ENCODE measurements around the gene MAP1S. TPM values are rescaled to one million over a fixed set of nuclear protein-coding genes. Genes with fewer than 3 reads are reported as not detected.
A peak's percentile ranks its signal among the peaks of the same experiment; 100 is the strongest.
"Not testable (repeated sequence)": the region's sequence is repeated elsewhere in the genome, so short reads cannot be mapped to it uniquely, and the experiment has no call there.

The MAP1S gene
- total RNA-seq, 1 experiment from 2014 or later: 23.3 TPM

DNA sequence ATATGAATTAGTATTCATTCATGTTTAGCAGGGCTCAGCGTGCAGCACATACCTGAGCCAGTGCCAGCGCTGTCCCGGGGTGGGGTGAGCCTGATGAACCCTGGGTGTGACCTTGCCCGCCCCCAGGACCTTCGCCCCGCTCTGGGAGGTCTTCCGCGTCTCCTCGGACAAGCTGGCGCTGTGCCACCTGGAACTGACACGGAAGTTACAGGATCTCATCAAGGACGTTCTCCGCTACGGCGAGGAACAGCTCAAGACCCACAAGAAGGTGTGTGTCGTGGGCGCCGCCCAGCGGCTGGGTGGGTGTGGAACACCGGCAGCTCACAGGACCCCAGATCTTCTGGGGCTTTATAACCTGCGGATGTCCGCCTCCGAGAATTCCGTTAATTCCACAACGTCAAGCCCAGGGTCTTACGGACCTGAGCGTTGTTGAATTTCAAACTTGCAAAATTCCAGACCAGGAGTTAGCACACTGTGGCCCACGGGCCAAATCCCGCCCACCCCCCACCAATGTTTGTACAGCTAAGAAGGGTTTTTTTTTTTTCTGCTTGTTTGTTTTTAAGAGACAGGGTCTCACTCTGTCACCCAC lies 47.4 kb downstream of the MAP1S start:
- Histone ChIP-seq H3K36me3 (no peaks in the 10 kb centered on the region), H3K9me3 (no peaks in the 10 kb centered on the region), H3K27me3 (no peaks in the 10 kb centered on the region), H3K4me3 (peak overlapping the region; percentile 26; the same call in 1 of the 2 replicates)
- peak; percentile 83 for DNase-seq

DNA sequence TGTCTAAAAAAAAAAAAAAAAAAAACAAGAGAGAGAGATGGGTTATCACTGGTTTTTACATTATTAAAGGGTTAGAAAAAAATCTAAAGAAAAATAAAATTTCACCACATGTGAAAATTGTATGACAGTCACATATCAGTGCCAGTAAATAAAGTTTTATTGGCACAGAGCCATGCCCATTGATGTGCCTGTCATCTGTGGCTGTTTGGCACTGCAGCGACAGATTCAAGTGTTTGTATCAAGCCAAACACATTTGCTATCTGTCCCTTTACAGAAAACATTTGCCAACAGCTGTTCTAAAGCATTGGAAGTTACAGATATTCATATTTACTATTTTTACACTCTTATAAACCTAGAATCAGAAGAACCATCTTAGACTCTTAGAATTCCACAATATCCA lies 48.3 kb downstream of the MAP1S start:
- H3K36me3 ChIP-seq: no peaks in the 10 kb centered on the region
- DNase-seq: no peak
- H3K9me3 ChIP-seq: no peaks in the 10 kb centered on the region
- H3K4me3 ChIP-seq: no peak overlapping the region
- H3K27me3 ChIP-seq: no peaks in the 10 kb centered on the region

DNA sequence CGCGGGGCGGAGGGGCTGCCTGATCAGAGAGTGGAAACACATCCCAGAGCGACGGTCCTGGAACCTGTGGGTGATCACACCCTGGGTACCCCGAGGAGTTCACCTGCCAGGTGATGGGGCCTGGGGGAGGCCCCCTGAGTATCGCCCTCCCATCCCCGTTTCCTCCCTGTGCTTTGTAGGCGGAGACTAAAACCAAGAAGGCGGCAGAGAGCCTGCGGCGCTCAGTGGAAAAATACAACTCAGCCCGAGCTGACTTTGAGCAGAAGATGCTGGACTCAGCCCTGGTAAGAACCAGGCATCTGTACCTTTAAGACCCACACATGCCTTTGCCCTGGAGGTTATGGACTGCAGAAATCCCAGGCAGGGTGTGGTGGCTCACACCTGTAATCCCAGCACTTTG lies 51.3 kb downstream of the MAP1S start:
- Histone ChIP-seq H3K27me3 (no peaks in the 10 kb centered on the region; the same call in 1 of the 2 replicates), H3K36me3 (no peaks in the 10 kb centered on the region), H3K4me3 (no peak overlapping the region), H3K9me3 (no peaks in the 10 kb centered on the region)
- DNase-seq: no peak

DNA sequence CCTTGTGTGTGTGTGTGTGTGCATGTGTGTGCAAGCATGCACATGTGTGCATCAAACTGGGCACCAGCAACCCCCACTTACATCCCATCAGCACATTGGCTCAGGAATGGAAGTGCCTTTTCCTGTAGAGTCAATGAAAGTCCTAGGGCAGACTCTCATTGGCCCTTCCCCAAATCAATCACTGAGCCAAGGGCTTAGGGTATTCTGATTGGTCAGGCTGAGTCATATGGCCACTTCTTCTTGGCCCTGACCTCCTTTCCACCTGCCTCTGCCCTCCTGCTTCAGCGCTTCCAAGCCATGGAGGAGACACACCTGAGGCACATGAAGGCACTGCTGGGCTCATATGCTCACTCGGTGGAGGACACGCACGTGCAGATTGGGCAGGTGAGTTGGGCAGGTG lies 52.9 kb downstream of the MAP1S start:
- no peak for DNase-seq
- no peaks in the 10 kb centered on the region for H3K36me3 ChIP-seq
- H3K4me3 ChIP-seq: no peak overlapping the region
- no peaks in the 10 kb centered on the region for H3K9me3 ChIP-seq
- no peaks in the 10 kb centered on the region; the same call in 1 of the 2 replicates for H3K27me3 ChIP-seq

DNA sequence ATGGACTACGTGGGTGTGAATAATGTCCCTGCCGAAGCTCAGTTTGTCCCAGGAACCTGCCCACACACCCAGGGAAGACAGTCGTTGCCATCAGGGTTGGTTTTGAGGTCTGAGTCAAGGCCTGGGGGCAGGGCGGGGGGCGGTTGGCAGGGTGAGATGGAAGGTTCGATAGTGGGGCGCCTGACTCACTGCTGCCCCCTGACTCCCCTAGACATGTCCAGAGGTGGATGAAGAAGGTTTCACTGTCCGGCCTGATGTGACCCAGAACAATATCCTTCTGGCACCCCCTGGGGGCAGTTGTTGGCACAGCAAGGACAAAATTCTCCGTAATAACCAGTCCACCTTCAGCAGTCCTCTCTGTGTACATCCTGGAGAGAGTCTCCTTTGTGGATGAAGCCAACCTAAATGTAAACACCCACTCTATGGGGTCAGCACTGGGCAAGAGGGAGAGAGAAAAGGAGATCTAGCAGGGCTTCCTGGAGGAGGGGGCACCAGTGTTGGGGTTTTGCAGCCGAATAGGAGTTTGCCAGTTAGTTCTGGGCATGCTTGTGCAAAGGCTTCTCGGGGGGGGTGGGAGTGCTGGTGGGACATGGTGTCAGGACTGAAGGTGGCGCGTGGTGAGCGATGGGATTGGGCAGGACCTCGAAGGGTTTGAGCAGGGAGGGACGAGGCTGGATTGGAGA lies 56.1 kb downstream of the MAP1S start:
- Histone ChIP-seq H3K9me3 (no peaks in the 10 kb centered on the region), H3K36me3 (no peaks in the 10 kb centered on the region), H3K4me3 (no peak overlapping the region), H3K27me3 (no peaks in the 10 kb centered on the region; the same call in 1 of the 2 replicates)
- peak; percentile 42 for DNase-seq

- Histone ChIP-seq H3K4me3 (no peak overlapping the region), H3K9me3 (no peaks in the 10 kb centered on the region), H3K36me3 (no peaks in the 10 kb centered on the region), H3K27me3 (no peaks in the 10 kb centered on the region; the same call in 1 of the 2 replicates)
- no peak for DNase-seq
These were observed 56.9 kb downstream of the MAP1S start for GRCh38 chr19:17775991-17776803.

DNA sequence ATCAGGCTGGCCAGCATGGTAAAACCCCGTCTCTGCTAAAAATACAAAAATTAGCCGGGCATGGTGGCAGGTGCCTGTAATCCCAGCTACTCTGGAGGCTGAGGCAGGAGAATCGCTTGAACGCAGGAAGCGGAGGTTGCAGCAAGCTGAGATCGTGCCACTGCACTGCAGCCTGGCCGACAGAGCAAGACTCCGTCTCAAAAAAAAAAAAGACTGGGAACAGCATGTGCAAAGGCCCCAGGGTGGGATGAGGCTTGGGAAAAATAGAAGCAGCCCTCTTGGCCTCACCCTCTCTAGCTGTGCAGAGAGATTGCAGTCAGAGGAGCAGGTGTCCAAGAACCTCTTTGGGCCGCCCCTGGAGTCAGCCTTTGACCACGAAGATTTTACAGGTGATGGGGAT lies 58.6 kb downstream of the MAP1S start:
- not testable (repeated sequence) for H3K36me3 ChIP-seq, H3K27me3 ChIP-seq, H3K9me3 ChIP-seq, H3K4me3 ChIP-seq, DNase-seq

- Histone ChIP-seq H3K9me3 (no peaks in the 10 kb centered on the region), H3K27me3 (no peaks in the 10 kb centered on the region; the same call in 1 of the 2 replicates), H3K4me3 (no peak overlapping the region), H3K36me3 (no peaks in the 10 kb centered on the region)
- DNase-seq: peak; percentile 47
These were observed 59.1 kb downstream of the MAP1S start for GRCh38 chr19:17778251-17778967.

DNA sequence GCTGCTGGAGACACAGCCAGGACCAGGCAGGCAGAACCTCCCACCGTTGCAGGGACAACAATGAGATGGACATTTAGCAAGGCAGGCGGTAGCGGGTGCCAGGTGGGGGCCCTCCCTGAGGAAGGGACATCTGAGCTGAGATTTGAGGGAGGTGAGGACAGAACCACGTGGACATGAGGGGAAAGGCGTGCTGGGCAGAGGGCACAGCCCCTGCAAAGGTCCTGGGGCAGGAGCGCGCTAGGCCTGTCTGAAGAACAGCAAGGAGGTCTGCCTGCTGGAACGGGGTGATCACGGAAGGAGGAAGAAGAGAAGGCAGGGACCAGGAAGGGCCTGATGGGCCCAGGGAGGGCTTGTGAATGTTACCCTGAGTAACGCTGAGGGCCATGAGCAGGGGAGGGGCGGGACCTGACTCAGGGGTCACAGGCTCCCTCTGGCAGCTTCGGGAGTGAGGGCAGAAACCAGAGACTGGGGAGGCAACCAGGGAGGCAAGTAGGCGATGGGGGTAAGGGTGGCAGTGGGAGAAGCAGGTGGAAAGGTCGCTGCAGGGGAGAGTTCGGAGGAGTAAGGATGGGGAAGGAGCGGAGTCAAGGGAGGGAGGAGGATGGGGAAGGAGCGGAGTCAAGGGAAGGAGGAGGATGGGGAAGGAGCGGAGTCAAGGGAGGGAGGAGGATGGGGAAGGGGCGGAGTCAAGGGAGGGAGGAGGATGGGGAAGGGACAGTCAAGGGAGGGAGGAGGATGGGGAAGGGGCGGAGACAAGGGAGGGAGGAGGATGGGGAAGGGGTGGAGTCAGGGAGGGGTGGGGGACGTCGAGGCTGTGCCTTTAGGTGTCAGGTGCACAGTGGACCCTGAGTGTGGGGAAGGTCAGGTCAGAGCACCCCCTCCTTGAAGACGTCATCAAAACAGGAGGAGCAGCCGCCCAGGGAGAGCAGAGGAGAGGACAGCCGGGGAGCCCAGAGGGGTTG lies 60.0 kb downstream of the MAP1S start:
- H3K4me3 ChIP-seq: no peak overlapping the region
- H3K36me3 ChIP-seq: no peaks in the 10 kb centered on the region
- no peaks in the 10 kb centered on the region for H3K9me3 ChIP-seq
- DNase-seq: no peak
- no peaks in the 10 kb centered on the region; the same call in 1 of the 2 replicates for H3K27me3 ChIP-seq

DNA sequence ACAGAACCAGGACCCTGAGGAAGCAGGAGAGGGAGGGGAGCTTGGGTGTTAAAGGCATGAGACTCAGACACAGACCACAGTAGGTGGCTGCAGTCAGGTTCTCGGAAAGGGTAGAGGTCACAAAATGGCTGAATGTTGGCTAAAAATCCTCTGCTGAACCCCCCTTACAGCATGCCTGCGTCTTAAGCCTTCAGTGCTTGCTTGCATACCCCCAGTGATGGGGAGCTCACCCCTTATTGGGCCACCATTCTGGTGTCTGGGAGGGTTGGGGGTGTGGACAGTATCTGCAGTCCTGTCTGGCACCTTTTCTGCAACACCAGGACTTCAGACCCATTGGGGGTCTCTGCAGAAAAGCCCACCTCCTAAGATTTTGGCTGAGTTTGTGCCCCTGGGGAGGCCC lies 61.5 kb downstream of the MAP1S start:
- no peaks in the 10 kb centered on the region; the same call in 1 of the 2 replicates for H3K27me3 ChIP-seq
- H3K36me3 ChIP-seq: no peaks in the 10 kb centered on the region
- no peak overlapping the region for H3K4me3 ChIP-seq
- no peak for DNase-seq
- H3K9me3 ChIP-seq: no peaks in the 10 kb centered on the region

- DNase-seq, H3K4me3 ChIP-seq, H3K9me3 ChIP-seq, H3K27me3 ChIP-seq, H3K36me3 ChIP-seq: not testable (repeated sequence)
These were observed 64.4 kb downstream of the MAP1S start for GRCh38 chr19:17783721-17784120.

Other genes starting within 250 kb of the MAP1S start
- 6.3 and 6.5 TPM in 2 replicates for gene SLC27A1, start 249.0 kb upstream of the MAP1S start, total RNA-seq (2014; rRNA removed; shearing (Covaris generic); ENCODE audit: low replicate concordance)
- gene PGLS, start 207.8 kb upstream of the MAP1S start, total RNA-seq (2014; rRNA removed; shearing (Covaris generic); ENCODE audit: low replicate concordance): 87.7 and 149 TPM in 2 replicates
- 146 and 155 TPM in 2 replicates for gene COLGALT1, start 163.8 kb upstream of the MAP1S start, total RNA-seq (2014; rRNA removed; shearing (Covaris generic); ENCODE audit: low replicate concordance)
- 0.10 TPM in 1 of 2 replicates, not detected in the other for gene UNC13A, start 31.1 kb upstream of the MAP1S start, total RNA-seq (2014; rRNA removed; shearing (Covaris generic); ENCODE audit: low replicate concordance)
- 0.82 TPM in 1 of 2 replicates, not detected in the other for gene FCHO1, start 32.0 kb downstream of the MAP1S start, total RNA-seq (2014; rRNA removed; shearing (Covaris generic); ENCODE audit: low replicate concordance)
- gene B3GNT3, start 75.7 kb downstream of the MAP1S start, total RNA-seq (2014; rRNA removed; shearing (Covaris generic); ENCODE audit: low replicate concordance): not detected in 2 replicates
- not detected in 2 replicates for gene INSL3, start 102.0 kb downstream of the MAP1S start, total RNA-seq (2014; rRNA removed; shearing (Covaris generic); ENCODE audit: low replicate concordance)
- gene JAK3, start 128.5 kb downstream of the MAP1S start, total RNA-seq (2014; rRNA removed; shearing (Covaris generic); ENCODE audit: low replicate concordance): not detected in 2 replicates
- gene RPL18A, start 140.4 kb downstream of the MAP1S start, total RNA-seq (2014; rRNA removed; shearing (Covaris generic); ENCODE audit: low replicate concordance): 766 and 1,556 TPM in 2 replicates
- gene SLC5A5, start 152.5 kb downstream of the MAP1S start, total RNA-seq (2014; rRNA removed; shearing (Covaris generic); ENCODE audit: low replicate concordance): not detected in 2 replicates
- gene CCDC124, start 213.5 kb downstream of the MAP1S start, total RNA-seq (2014; rRNA removed; shearing (Covaris generic); ENCODE audit: low replicate concordance): 228 and 241 TPM in 2 replicates
- not detected in 2 replicates for gene KCNN1, start 247.6 kb downstream of the MAP1S start, total RNA-seq (2014; rRNA removed; shearing (Covaris generic); ENCODE audit: low replicate concordance)